Prostate gland (tissue), 2 donors: Measurements from ENCODE around the gene SPOCK1. TPM values are rescaled to one million over a fixed set of nuclear protein-coding genes. Genes with fewer than 3 reads are reported as not detected.

Experiments
- DNase-seq: peaks from one replicate; pipeline ENCODE4 v3.0.0-alpha.2; 2019; ENCODE audit warnings: low spot score
- H3K27ac ChIP-seq, 2 donors: fragments of 200-600 bp; sonication (generic); 2 replicates each; pipeline ENCODE4 v1.5.1; 2017 to 2019
- H3K27me3 ChIP-seq: fragments of 200-600 bp; sonication (generic); replicated peaks from 2 replicates; pipeline ENCODE4 v1.5.1; 2019; ENCODE audit not compliant: insufficient read depth
- H3K36me3 ChIP-seq, 2 donors: fragments of 200-600 bp; sonication (generic); 1 replicate in 1 of 2; 2 replicates in 1 of 2; pipeline versions ENCODE4 v1.5.1 to v1.8.1; 2017 to 2019
- H3K4me1 ChIP-seq: fragments of 200-600 bp; sonication (generic); replicated peaks from 2 replicates; pipeline ENCODE4 v1.5.1; 2019
- H3K4me3 ChIP-seq, 2 donors: fragments of 200-600 bp; sonication (generic); 2 replicates each; pipeline ENCODE4 v1.5.1; 2017 to 2019
- H3K9me3 ChIP-seq: fragments of 200-600 bp; sonication (generic); 2 replicates; pipeline ENCODE4 v1.5.1; 2017
- CTCF ChIP-seq, 4 experiments: fragments of 200-600 bp in 2 of 4; fragments of 450-650 bp in 2 of 4; sonication (generic) in 2 of 4; IDR thresholded peaks; 1 replicate in 3 of 4; 2 replicates in 1 of 4; pipeline ENCODE4 v1.5.1; 2016 to 2019; ENCODE audit warnings: antibody characterized with exemption in 4 of 4, mild to moderate bottlenecking in 2 of 4, moderate library complexity in 2 of 4
- POLR2A ChIP-seq: fragments of 450-650 bp; IDR thresholded peaks from one replicate; pipeline ENCODE4 v1.6.1; 2016; ENCODE audit warnings: antibody characterized with exemption, mild to moderate bottlenecking
- POLR2AphosphoS5 ChIP-seq: sonication (generic); formaldehyde crosslinking; IDR thresholded peaks from one replicate; pipeline ENCODE4 v1.6.1; 2017; ENCODE audit warnings: antibody characterized with exemption
- WGBS: methylation state at CpG from one replicate; pipeline ENCODE4 v1.1.5; 2018; 5-methylcytosine and 5-hydroxymethylcytosine counted together
- intact Hi-C: fragments of 100-400 bp; cut with DNase I; formaldehyde crosslinking; loops from one replicate; pipeline ENCODE4 v1.14.2; 2022
- total RNA-seq, 2 donors: library from RNA; depleted of rRNA; stranded (reverse); fragments of >200 nt; gene quantifications; one replicate each; pipeline ENCODE4 v1.1.0, GENCODE V29; 2016

SPOCK1 gene
- total RNA-seq, 2 donors from 2014 or later = 89.4 to 92.9 TPM

- WGBS = 54% methylated on average over 4 of the region's 4 CpGs
- no peak for DNase-seq
- intact Hi-C loops = no loop called here
Observed at GRCh38 chr5:137481596-137481995, 17.5 kb downstream of the SPOCK1 start.

GRCh38 chr5:137478043-137478442 is 21.1 kb downstream of the SPOCK1 start:
- DNase-seq = no peak
- 64% methylated on average over 3 of the region's 3 CpGs for WGBS
- Histone ChIP-seq H3K36me3 (no peaks in the 10 kb centered on the region), H3K27me3 (no peaks in the 10 kb centered on the region), H3K4me1 (no peaks in the 10 kb centered on the region), H3K9me3 (no peaks in the 10 kb centered on the region), H3K4me3 (no peak overlapping the region), H3K27ac (no peak overlapping the region)
- intact Hi-C loops = no loop called here
- no peak for TF ChIP-seq CTCF (IDR thresholded peaks at IDR 0.05)
- TF ChIP-seq POLR2A = no peak
- TF ChIP-seq POLR2AphosphoS5 = no peak

More at GRCh38 chr5:137481596-137481995, 17.5 kb downstream of the SPOCK1 start:
- H3K27me3 ChIP-seq = no peaks in the 10 kb centered on the region
- H3K4me3 ChIP-seq = no peak overlapping the region
- no peak overlapping the region for H3K27ac ChIP-seq
- TF ChIP-seq POLR2A (no peak), POLR2AphosphoS5 (no peak), CTCF (IDR thresholded peaks at IDR 0.05) (no peak)
- H3K9me3 ChIP-seq = no peaks in the 10 kb centered on the region
- H3K4me1 ChIP-seq = no peaks in the 10 kb centered on the region
- H3K36me3 ChIP-seq = no peaks in the 10 kb centered on the region

- DNase-seq = no peak
- TF ChIP-seq CTCF (IDR thresholded peaks at IDR 0.05) (no peak), POLR2A (no peak), POLR2AphosphoS5 (no peak)
- H3K27ac ChIP-seq = no peak overlapping the region
- H3K9me3 ChIP-seq = no peaks in the 10 kb centered on the region
- intact Hi-C loops = no loop called here
- H3K27me3 ChIP-seq = no peaks in the 10 kb centered on the region
- 79% methylated on average over 4 of the region's 4 CpGs for WGBS
- no peaks in the 10 kb centered on the region for H3K4me1 ChIP-seq
- no peaks in the 10 kb centered on the region for H3K36me3 ChIP-seq
- H3K4me3 ChIP-seq = no peak overlapping the region
Observed at GRCh38 chr5:137470921-137471220, 28.3 kb downstream of the SPOCK1 start.

- Histone ChIP-seq H3K4me3 (no peak overlapping the region), H3K27me3 (no peaks in the 10 kb centered on the region), H3K36me3 (no peaks in the 10 kb centered on the region), H3K9me3 (no peaks in the 10 kb centered on the region), H3K4me1 (no peaks in the 10 kb centered on the region), H3K27ac (no peak overlapping the region)
- intact Hi-C loops = no loop called here
- 80% methylated on average over 5 of the region's 5 CpGs for WGBS
- TF ChIP-seq CTCF (IDR thresholded peaks at IDR 0.05) (no peak), POLR2AphosphoS5 (no peak), POLR2A (no peak)
- no peak for DNase-seq
Observed at GRCh38 chr5:137470111-137470920, 28.8 kb downstream of the SPOCK1 start.

- TF ChIP-seq POLR2AphosphoS5 (no peak), POLR2A (no peak), CTCF (IDR thresholded peaks at IDR 0.05) (no peak)
- WGBS = 46% methylated on average over 3 of the region's 3 CpGs
- H3K9me3 ChIP-seq = no peaks in the 10 kb centered on the region
- no peaks in the 10 kb centered on the region for H3K36me3 ChIP-seq
- intact Hi-C loops = no loop called here
- H3K4me3 ChIP-seq = no peak overlapping the region
- H3K27me3 ChIP-seq = no peaks in the 10 kb centered on the region
- no peak for DNase-seq
- H3K27ac ChIP-seq = no peak overlapping the region
- no peaks in the 10 kb centered on the region for H3K4me1 ChIP-seq
Observed at GRCh38 chr5:137466889-137467288, 32.2 kb downstream of the SPOCK1 start.
